Measurements from ENCODE around the gene RFC5.

GRCh38 chr12:118020036-118020435 is 3.5 kb downstream of the RFC5 start:
- TF ChIP-seq, protein P1, sequence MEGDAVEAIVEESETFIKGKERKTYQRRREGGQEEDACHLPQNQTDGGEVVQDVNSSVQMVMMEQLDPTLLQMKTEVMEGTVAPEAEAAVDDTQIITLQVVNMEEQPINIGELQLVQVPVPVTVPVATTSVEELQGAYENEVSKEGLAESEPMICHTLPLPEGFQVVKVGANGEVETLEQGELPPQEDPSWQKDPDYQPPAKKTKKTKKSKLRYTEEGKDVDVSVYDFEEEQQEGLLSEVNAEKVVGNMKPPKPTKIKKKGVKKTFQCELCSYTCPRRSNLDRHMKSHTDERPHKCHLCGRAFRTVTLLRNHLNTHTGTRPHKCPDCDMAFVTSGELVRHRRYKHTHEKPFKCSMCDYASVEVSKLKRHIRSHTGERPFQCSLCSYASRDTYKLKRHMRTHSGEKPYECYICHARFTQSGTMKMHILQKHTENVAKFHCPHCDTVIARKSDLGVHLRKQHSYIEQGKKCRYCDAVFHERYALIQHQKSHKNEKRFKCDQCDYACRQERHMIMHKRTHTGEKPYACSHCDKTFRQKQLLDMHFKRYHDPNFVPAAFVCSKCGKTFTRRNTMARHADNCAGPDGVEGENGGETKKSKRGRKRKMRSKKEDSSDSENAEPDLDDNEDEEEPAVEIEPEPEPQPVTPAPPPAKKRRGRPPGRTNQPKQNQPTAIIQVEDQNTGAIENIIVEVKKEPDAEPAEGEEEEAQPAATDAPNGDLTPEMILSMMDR (IDR thresholded peaks at IDR 0.05; ENCODE audit: insufficient read depth, low read length): no peak
- TF ChIP-seq GABPA (IDR thresholded peaks at IDR 0.05; ENCODE audit: low read depth) (no peak), POLR2AphosphoS5 (IDR thresholded peaks at IDR 0.05; ENCODE audit: low read depth) (no peak), REST (IDR thresholded peaks at IDR 0.05; ENCODE audit: insufficient replicate concordance, low read depth) (no peak)

All from HL-60 (cell line).